ENCODE measurements around the gene MRPL33.
"Not testable (repeated sequence)": the region's sequence is repeated elsewhere in the genome, so short reads cannot be mapped to it uniquely, and the experiment has no call there.

MRPL33 gene

DNA sequence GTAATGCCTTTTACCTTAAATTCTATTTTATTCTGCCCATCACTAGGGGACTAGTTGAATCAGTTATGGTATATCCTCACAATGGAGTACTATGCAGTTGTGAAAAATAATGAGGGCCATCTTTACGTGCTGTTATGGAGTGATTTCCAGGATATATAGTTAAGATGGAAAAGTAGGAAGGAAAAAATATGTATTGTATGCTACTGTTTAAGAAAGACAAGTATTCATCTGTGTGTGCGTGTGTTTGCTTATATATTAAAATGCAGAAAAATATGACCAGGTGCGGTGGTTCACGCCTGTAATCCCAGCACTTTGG is 32.5 kb upstream of the MRPL33 start:
- ChIA-PET CTCF (no interaction called here), POLR2A (ENCODE audit: low non-redundant PET) (no interaction called here)
- TF ChIP-seq, protein P1, sequence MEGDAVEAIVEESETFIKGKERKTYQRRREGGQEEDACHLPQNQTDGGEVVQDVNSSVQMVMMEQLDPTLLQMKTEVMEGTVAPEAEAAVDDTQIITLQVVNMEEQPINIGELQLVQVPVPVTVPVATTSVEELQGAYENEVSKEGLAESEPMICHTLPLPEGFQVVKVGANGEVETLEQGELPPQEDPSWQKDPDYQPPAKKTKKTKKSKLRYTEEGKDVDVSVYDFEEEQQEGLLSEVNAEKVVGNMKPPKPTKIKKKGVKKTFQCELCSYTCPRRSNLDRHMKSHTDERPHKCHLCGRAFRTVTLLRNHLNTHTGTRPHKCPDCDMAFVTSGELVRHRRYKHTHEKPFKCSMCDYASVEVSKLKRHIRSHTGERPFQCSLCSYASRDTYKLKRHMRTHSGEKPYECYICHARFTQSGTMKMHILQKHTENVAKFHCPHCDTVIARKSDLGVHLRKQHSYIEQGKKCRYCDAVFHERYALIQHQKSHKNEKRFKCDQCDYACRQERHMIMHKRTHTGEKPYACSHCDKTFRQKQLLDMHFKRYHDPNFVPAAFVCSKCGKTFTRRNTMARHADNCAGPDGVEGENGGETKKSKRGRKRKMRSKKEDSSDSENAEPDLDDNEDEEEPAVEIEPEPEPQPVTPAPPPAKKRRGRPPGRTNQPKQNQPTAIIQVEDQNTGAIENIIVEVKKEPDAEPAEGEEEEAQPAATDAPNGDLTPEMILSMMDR (conservative IDR thresholded peaks at IDR 0.05; ENCODE audit: low read depth): no peak
- no peak for DNase-seq (ENCODE audit: low spot score)
- H3K27ac ChIP-seq: no peak overlapping the region

DNA sequence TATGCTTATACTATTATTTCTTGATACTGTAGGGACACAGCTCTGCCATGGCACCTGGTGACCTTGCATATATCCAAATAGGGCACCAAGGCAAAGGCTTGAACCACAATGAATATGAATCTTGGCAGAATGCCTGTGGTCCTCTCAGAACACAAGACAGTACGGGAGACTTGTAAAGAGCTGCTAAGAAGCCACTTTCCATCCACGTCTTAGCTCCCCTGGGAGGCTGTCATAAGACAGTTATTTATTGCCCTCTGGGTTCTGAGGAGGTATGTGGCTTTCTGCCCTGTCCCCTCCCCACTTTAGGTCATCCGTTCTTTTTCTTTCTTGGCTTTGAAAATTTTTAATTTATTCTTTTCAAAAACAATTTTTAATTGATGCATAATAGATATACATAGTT is 29.8 kb upstream of the MRPL33 start:
- TF ChIP-seq, protein P1 (conservative IDR thresholded peaks at IDR 0.05; ENCODE audit: low read depth): no peak
- ChIA-PET CTCF (interaction anchor here (0.5 kb wide), 1 partner anchor 598 kb away, joined by 3 read pairs; no protein-coding TSS in a partner anchor), POLR2A (ENCODE audit: low non-redundant PET) (no interaction called here)

GRCh38 chr2:27742571-27742970 is 28.9 kb upstream of the MRPL33 start:
- POLR2A ChIA-PET (ENCODE audit: low non-redundant PET): no interaction called here
- DNase-seq (ENCODE audit: low spot score): no peak
- CTCF ChIA-PET: interaction anchor here (1.3 kb wide), 1 partner anchor 20 kb away, joined by 4 read pairs; no protein-coding TSS in a partner anchor
- no peak overlapping the region for H3K27ac ChIP-seq
- TF ChIP-seq, protein P1 (conservative IDR thresholded peaks at IDR 0.05; ENCODE audit: low read depth): no peak

More for the DNA sequence above, 29.8 kb upstream of the MRPL33 start:
- DNase-seq (ENCODE audit: low spot score): no peak
- H3K27ac ChIP-seq: no peak overlapping the region

- H3K27ac ChIP-seq; POLR2A ChIA-PET (ENCODE audit: low non-redundant PET); DNase-seq (ENCODE audit: low spot score): not testable (repeated sequence)
- CTCF ChIA-PET: interaction anchor here (0.6 kb wide), 1 partner anchor 144 kb away, joined by 3 read pairs; no protein-coding TSS in a partner anchor
Measured at GRCh38 chr2:27745494-27745893, 26.0 kb upstream of the MRPL33 start.

- no peak overlapping the region for H3K27ac ChIP-seq
- ChIA-PET CTCF (no interaction called here), POLR2A (ENCODE audit: low non-redundant PET) (no interaction called here)
- TF ChIP-seq, protein P1 (conservative IDR thresholded peaks at IDR 0.05; ENCODE audit: low read depth): no peak
- no peak for DNase-seq (ENCODE audit: low spot score)
Measured at GRCh38 chr2:27746325-27746724, 25.2 kb upstream of the MRPL33 start.

DNA sequence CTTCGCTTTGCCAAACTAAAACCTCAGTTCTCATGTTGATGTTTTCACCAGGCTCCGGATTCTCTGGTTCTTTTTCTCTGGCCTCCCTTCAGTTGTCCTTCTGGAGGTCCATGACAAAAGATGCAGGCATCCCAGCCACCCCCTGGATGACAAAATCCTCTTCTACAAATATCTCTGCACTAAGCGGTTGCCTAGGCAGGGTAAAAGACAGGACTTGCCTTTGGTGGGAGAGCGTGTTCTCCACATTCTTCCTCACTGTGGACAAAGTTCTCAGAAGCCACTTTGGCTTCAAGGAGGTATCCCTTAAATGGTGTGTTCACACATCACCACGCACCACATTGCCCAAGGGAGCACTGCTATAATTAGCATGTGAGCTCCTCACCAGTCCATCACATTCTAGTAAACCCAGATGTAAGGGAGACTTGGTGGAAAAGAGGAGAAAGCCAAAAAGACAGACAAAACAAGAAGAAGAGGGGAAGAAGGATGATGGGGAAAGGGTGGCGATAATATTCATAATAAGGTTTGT is 23.6 kb upstream of the MRPL33 start:
- POLR2A ChIA-PET (ENCODE audit: low non-redundant PET): no interaction called here
- H3K27ac ChIP-seq: no peak overlapping the region
- TF ChIP-seq, protein P1 (conservative IDR thresholded peaks at IDR 0.05; ENCODE audit: low read depth): no peak
- CTCF ChIA-PET: no interaction called here
- no peak for DNase-seq (ENCODE audit: low spot score)

DNA sequence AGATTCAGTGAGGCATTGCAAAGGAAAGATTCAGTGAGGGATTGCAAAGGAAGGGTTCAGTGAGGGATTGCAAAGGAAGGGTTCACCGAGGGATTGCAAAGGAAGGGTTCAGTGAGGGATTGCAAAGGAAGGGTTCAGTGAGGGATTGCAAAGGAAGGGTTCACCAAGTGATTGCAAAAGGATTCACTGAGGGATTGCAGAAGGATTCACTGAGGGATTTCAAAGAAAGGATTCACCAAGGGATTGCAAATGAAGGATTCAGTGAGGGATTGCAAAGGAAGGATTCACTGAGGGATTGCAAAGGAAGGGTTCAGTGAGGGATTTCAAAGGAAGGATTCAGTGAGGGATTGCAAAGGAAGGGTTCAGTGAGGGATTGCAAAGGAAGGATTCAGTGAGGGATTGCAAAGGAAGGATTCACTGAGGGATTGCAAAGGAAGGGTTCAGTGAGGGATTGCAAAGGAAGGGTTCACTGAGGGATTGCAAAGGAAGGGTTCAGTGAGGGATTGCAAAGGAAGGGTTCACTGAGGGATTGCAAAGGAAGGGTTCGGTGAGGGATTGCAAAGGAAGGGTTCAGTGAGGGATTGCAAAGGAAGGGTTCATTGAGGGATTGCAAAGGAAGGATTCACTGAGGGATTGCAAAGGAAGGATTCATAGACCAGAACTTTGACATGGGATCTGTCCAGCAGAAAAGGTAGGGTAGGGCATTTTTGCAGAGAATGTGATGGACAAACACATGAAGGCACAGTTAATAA is 22.5 kb upstream of the MRPL33 start:
- H3K27ac ChIP-seq; POLR2A ChIA-PET (ENCODE audit: low non-redundant PET); CTCF ChIA-PET; DNase-seq (ENCODE audit: low spot score): not testable (repeated sequence)
